ENCODE measurements around the gene ING2.
A peak's percentile ranks its signal among the peaks of the same experiment; 100 is the strongest.
"Not testable (repeated sequence)": the region's sequence is repeated elsewhere in the genome, so short reads cannot be mapped to it uniquely, and the experiment has no call there.

Gene ING2

GRCh38 chr4:183504930-183505610, at the start of gene ING2:
TSS of gene ING2 (plus strand) at chr4:183505058. CDS start at chr4:183505196, 138 bp downstream.
- DNase-seq: peak; percentile 62

- peak; percentile 36 to 55 for DNase-seq
Measured at GRCh38 chr4:183455431-183456195, 49.2 kb upstream of the ING2 start.

- no peak for DNase-seq
Measured at GRCh38 chr4:183458005-183458404, 46.9 kb upstream of the ING2 start.

GRCh38 chr4:183463903-183464619, 40.8 kb upstream of the ING2 start:
- DNase-seq: not testable (repeated sequence)

- DNase-seq: not testable (repeated sequence)
Measured at GRCh38 chr4:183465879-183466278, 39.0 kb upstream of the ING2 start.

GRCh38 chr4:183467246-183467645, 37.6 kb upstream of the ING2 start:
- no peak for DNase-seq

GRCh38 chr4:183468210-183469095, 36.4 kb upstream of the ING2 start:
- no peak for DNase-seq

- DNase-seq: no peak
Measured at GRCh38 chr4:183469285-183469684, 35.6 kb upstream of the ING2 start.

GRCh38 chr4:183469936-183470335, 34.9 kb upstream of the ING2 start:
- no peak for DNase-seq

- no peak for DNase-seq
Measured at GRCh38 chr4:183470821-183471220, 34.0 kb upstream of the ING2 start.

GRCh38 chr4:183471946-183472708, 32.7 kb upstream of the ING2 start:
- peak; percentile 58 to 63 for DNase-seq

GRCh38 chr4:183478123-183478522, 26.7 kb upstream of the ING2 start:
- no peak for DNase-seq

GRCh38 chr4:183478926-183479325, 25.9 kb upstream of the ING2 start:
- DNase-seq: no peak

GRCh38 chr4:183482515-183483095, 22.3 kb upstream of the ING2 start:
- DNase-seq: not testable (repeated sequence)

- DNase-seq: no peak
Measured at GRCh38 chr4:183483997-183484396, 20.9 kb upstream of the ING2 start.

GRCh38 chr4:183485411-183486160, 19.3 kb upstream of the ING2 start:
- DNase-seq: no peak

- no peak for DNase-seq
Measured at GRCh38 chr4:183492791-183493222, 12.1 kb upstream of the ING2 start.

GRCh38 chr4:183493246-183493645, 11.6 kb upstream of the ING2 start:
- DNase-seq: no peak

GRCh38 chr4:183495184-183495583, 9.7 kb upstream of the ING2 start:
- no peak for DNase-seq

- DNase-seq: no peak
Measured at GRCh38 chr4:183499389-183499788, 5.5 kb upstream of the ING2 start.

GRCh38 chr4:183499801-183500200, 5.1 kb upstream of the ING2 start:
- peak; percentile 48 to 52 for DNase-seq

All from AML-193 (cell line).